ENCODE results near the gene ZAP70. TPM values are rescaled to one million over a fixed set of nuclear protein-coding genes. Genes with fewer than 3 reads are reported as not detected.

Gene ZAP70
- total and polyA plus RNA-seq, 10 of the 15 experiments (the other 5 are each of a cell fraction or from before 2014, with no cell fraction given): 0.18 to 2.9 (median 1.2) TPM; not detected in 1

GRCh38 chr2:97697252-97698235 is 15.8 kb upstream of the ZAP70 start (continued):
- TF ChIP-seq SUZ12 (IDR thresholded peaks at IDR 0.05; ENCODE audit: unreplicated experiment): no peak
- TF ChIP-seq GATAD2B (conservative IDR thresholded peaks at IDR 0.05; ENCODE audit: low read depth): no peak
- no peak for TF ChIP-seq SRF (IDR thresholded peaks at IDR 0.05; ENCODE audit: low read depth in 2 of 2, low read length in 2 of 2)
- TF ChIP-seq ETV6 (conservative IDR thresholded peaks at IDR 0.05 in 1 of 2, IDR thresholded peaks at IDR 0.05 in 1 of 2; ENCODE audit: borderline replicate concordance in 1 of 2, low read depth in 1 of 2): no peak
- no peak for TF ChIP-seq SMAD5 (IDR thresholded peaks at IDR 0.05; ENCODE audit: low read depth)
- no peak for TF ChIP-seq MTA2 (IDR thresholded peaks at IDR 0.05; ENCODE audit: low read depth)
- TF ChIP-seq POLR2AphosphoS2 (IDR thresholded peaks at IDR 0.05; ENCODE audit: low read depth, low read length): no peak
- TF ChIP-seq CREM (IDR thresholded peaks at IDR 0.05; ENCODE audit: low read depth): no peak
- TF ChIP-seq NFYB (IDR thresholded peaks at IDR 0.05; ENCODE audit: insufficient read depth, low read depth, low read length): no peak
- TF ChIP-seq ZNF384 (IDR thresholded peaks at IDR 0.05; ENCODE audit: borderline replicate concordance, low read depth, low read length): no peak
- TF ChIP-seq ZNF622 (IDR thresholded peaks at IDR 0.05): no peak
- TF ChIP-seq YBX1 (IDR thresholded peaks at IDR 0.05): no peak
- TF ChIP-seq EGR1 (IDR thresholded peaks at IDR 0.05; ENCODE audit: borderline replicate concordance in 1 of 2, low read depth in 2 of 2, low read length in 2 of 2): no peak
- no peak for TF ChIP-seq NR2C1 (IDR thresholded peaks at IDR 0.05)
- TF ChIP-seq IRF4 (IDR thresholded peaks at IDR 0.05; ENCODE audit: low read depth, low read length): 0 out of 2 replicates have a peak, but pooled peaks have one; percentile 24
- TF ChIP-seq BACH1 (IDR thresholded peaks at IDR 0.05; ENCODE audit: borderline replicate concordance): no peak
- peak; percentile 99 for TF ChIP-seq RAD21 (IDR thresholded peaks at IDR 0.05; ENCODE audit: insufficient read depth, low read depth, low read length)
- no peak for TF ChIP-seq DPF2 (IDR thresholded peaks at IDR 0.05)
- TF ChIP-seq CUX1 (IDR thresholded peaks at IDR 0.05; ENCODE audit: insufficient replicate concordance, low read depth, low read length): no peak
- TF ChIP-seq RBBP5 (conservative IDR thresholded peaks at IDR 0.05): no peak
- no peak for TF ChIP-seq SIN3A (IDR thresholded peaks at IDR 0.05; ENCODE audit: low read depth, low read length)
- no peak for TF ChIP-seq STAT3 (IDR thresholded peaks at IDR 0.05; ENCODE audit: low read depth, low read length)
- peak; percentile 37; the same call in 1 of the 2 replicates for TF ChIP-seq TCF7 (IDR thresholded peaks at IDR 0.05; ENCODE audit: borderline replicate concordance)
- no peak for TF ChIP-seq KDM1A (IDR thresholded peaks at IDR 0.05; ENCODE audit: borderline replicate concordance)
